ENCODE results near the gene ATAD3A. TPM values are rescaled to one million over a fixed set of nuclear protein-coding genes. Genes with fewer than 3 reads are reported as not detected.
A peak's percentile ranks its signal among the peaks of the same experiment; 100 is the strongest.

The ATAD3A gene
- total and polyA plus RNA-seq, 9 of the 15 experiments (the other 6 are each of a cell fraction or from before 2014, with no cell fraction given): 0.10 to 173 (median 36.7) TPM

- TF ChIP-seq XRCC5 (IDR thresholded peaks at IDR 0.05; ENCODE audit: low read depth, low read length) (no peak), POLR2H (tag; IDR thresholded peaks at IDR 0.05; ENCODE audit: low read depth) (0 out of 2 replicates have a peak, but pooled peaks have one; percentile 31), TAF7 (tag; IDR thresholded peaks at IDR 0.05) (peak; percentile 58; the same call in 1 of the 2 replicates), ZNF232 (CRISPR knock-in tag; IDR thresholded peaks at IDR 0.05) (0 out of 2 replicates have a peak, but pooled peaks have one; percentile 54), ZNF224 (CRISPR knock-in tag; IDR thresholded peaks at IDR 0.05) (no peak), JUN (IDR thresholded peaks at IDR 0.05; ENCODE audit: borderline replicate concordance, low read depth, low read length) (no peak), JUN (CRISPR knock-in tag; IDR thresholded peaks at IDR 0.05; ENCODE audit: borderline replicate concordance) (peak; percentile 62; the same call in 1 of the 2 replicates), ZNF778 (CRISPR knock-in tag; IDR thresholded peaks at IDR 0.05) (no peak), MCM3 (IDR thresholded peaks at IDR 0.05) (no peak), FOXA3 (CRISPR knock-in tag; conservative IDR thresholded peaks at IDR 0.05 in 1 of 2, IDR thresholded peaks at IDR 0.05 in 1 of 2) (peak in 1 of 2 experiments; percentile 78; a peak in 1 of 4 replicates), ZNF695 (CRISPR knock-in tag; IDR thresholded peaks at IDR 0.05) (no peak), KLF10 (CRISPR knock-in tag; IDR thresholded peaks at IDR 0.05) (no peak), CXXC5 (CRISPR knock-in tag; IDR thresholded peaks at IDR 0.05) (no peak), MBD2 (IDR thresholded peaks at IDR 0.05; ENCODE audit: borderline replicate concordance, low read depth) (no peak), ZNF277 (CRISPR knock-in tag; IDR thresholded peaks at IDR 0.05; ENCODE audit: borderline replicate concordance) (no peak), ZBTB17 (CRISPR knock-in tag; IDR thresholded peaks at IDR 0.05) (peak; percentile 52), RBM17 (IDR thresholded peaks at IDR 0.05; ENCODE audit: borderline replicate concordance, low read depth, low read length) (no peak), ZNF644 (tag; IDR thresholded peaks at IDR 0.05; ENCODE audit: low read depth) (0 out of 2 replicates have a peak, but pooled peaks have one; percentile 79), PTTG1 (tag; IDR thresholded peaks at IDR 0.05; ENCODE audit: low read depth) (no peak), E2F6 (IDR thresholded peaks at IDR 0.05; ENCODE audit: borderline replicate concordance in 1 of 2, extremely low read depth in 1 of 2, insufficient read depth in 1 of 2, insufficient read length in 1 of 2, low read depth in 1 of 2, low read length in 1 of 2, poor library complexity in 1 of 2, severe bottlenecking in 1 of 2) (peak; percentile 39 to 75), NCOA1 (IDR thresholded peaks at IDR 0.05; ENCODE audit: low read depth) (no peak; the same call in 1 of the 2 replicates), TEAD4 (IDR thresholded peaks at IDR 0.05; ENCODE audit: low read length) (no peak), TEAD4 (CRISPR knock-in tag; IDR thresholded peaks at IDR 0.05; ENCODE audit: borderline replicate concordance) (0 out of 2 replicates have a peak, but pooled peaks have one; percentile 11), PHF21A (IDR thresholded peaks at IDR 0.05; ENCODE audit: borderline replicate concordance, low read depth) (no peak), SMAD4 (CRISPR knock-in tag; conservative IDR thresholded peaks at IDR 0.05) (0 out of 2 replicates have a peak, but pooled peaks have one; percentile 80), ZNF707 (CRISPR knock-in tag; conservative IDR thresholded peaks at IDR 0.05) (no peak), PRPF4 (IDR thresholded peaks at IDR 0.05; ENCODE audit: insufficient read depth, low read depth, low read length, poor library complexity, severe bottlenecking) (peak; percentile 49)
Observed at GRCh38 chr1:1573843-1574720, 62.1 kb downstream of the ATAD3A start (continued).

All from K562 (cell line).